HG03565 (cell line): Measurements from ENCODE around the gene ATF7IP2.
"Not testable (repeated sequence)": the region's sequence is repeated elsewhere in the genome, so short reads cannot be mapped to it uniquely, and the experiment has no call there.

Experiments used
- ATAC-seq: cut with Tn5 transposase; IDR thresholded peaks from one replicate; pipeline ENCODE4 v1.9.1; 2021; ENCODE audit warnings: mild to moderate bottlenecking, moderate library complexity; ENCODE audit not compliant: unreplicated experiment

The ATF7IP2 gene

GRCh38 chr16:10385725-10386516 is at the start of gene ATF7IP2:
ATF7IP2 (plus strand) TSS chr16:10386061; CDS start chr16:10430621, 44,560 bp downstream.
- peak; percentile 84 for ATAC-seq

GRCh38 chr16:10338426-10338825 is 47.4 kb upstream of the ATF7IP2 start:
- ATAC-seq, result no peak

GRCh38 chr16:10339777-10340732 is 45.8 kb upstream of the ATF7IP2 start:
- no peak for ATAC-seq

GRCh38 chr16:10343124-10343760 is 42.6 kb upstream of the ATF7IP2 start:
- ATAC-seq, result no peak

GRCh38 chr16:10344699-10345098 is 41.2 kb upstream of the ATF7IP2 start:
- ATAC-seq, result not testable (repeated sequence)

GRCh38 chr16:10345629-10346028 is 40.2 kb upstream of the ATF7IP2 start:
- no peak for ATAC-seq

GRCh38 chr16:10349851-10350250 is 36.0 kb upstream of the ATF7IP2 start:
- ATAC-seq, result no peak

GRCh38 chr16:10352262-10352661 is 33.6 kb upstream of the ATF7IP2 start:
- no peak for ATAC-seq

GRCh38 chr16:10355589-10355988 is 30.3 kb upstream of the ATF7IP2 start:
- no peak for ATAC-seq

GRCh38 chr16:10356870-10357842 is 28.7 kb upstream of the ATF7IP2 start:
- ATAC-seq, result no peak

- not testable (repeated sequence) for ATAC-seq
Observed at GRCh38 chr16:10361747-10362076, 24.1 kb upstream of the ATF7IP2 start.

- ATAC-seq, result no peak
Observed at GRCh38 chr16:10362077-10362863, 23.6 kb upstream of the ATF7IP2 start.

GRCh38 chr16:10362864-10363197 is 23.0 kb upstream of the ATF7IP2 start:
- not testable (repeated sequence) for ATAC-seq

- not testable (repeated sequence) for ATAC-seq
Observed at GRCh38 chr16:10366619-10367018, 19.2 kb upstream of the ATF7IP2 start.

GRCh38 chr16:10367616-10368188 is 18.2 kb upstream of the ATF7IP2 start:
- no peak for ATAC-seq

GRCh38 chr16:10368969-10369551 is 16.8 kb upstream of the ATF7IP2 start:
- ATAC-seq, result no peak

- ATAC-seq, result peak; percentile 34
Observed at GRCh38 chr16:10370096-10370726, 15.7 kb upstream of the ATF7IP2 start.

- no peak for ATAC-seq
Observed at GRCh38 chr16:10371592-10371991, 14.3 kb upstream of the ATF7IP2 start.
